Fibroblast of skin of back (primary cell): ENCODE data around the gene SLC5A7. TPM values are rescaled to one million over a fixed set of nuclear protein-coding genes. Genes with fewer than 3 reads are reported as not detected.

Experiments used
- DNase-seq: peaks from one replicate; pipeline ENCODE4 v3.0.0-alpha.2; 2013
- polyA plus RNA-seq, 2 experiments: library from polyadenylated mRNA; unstranded; fragments of 120-200 nt; gene quantifications; one replicate each; pipeline ENCODE4 v1.2.1, GENCODE V29; 2013; ENCODE audit not compliant: insufficient read length in 2 of 2

Gene SLC5A7
- not detected for polyA plus RNA-seq (2013, experiment 1 of 2; ENCODE audit: insufficient read length)
- polyA plus RNA-seq (2013, experiment 2 of 2; ENCODE audit: insufficient read length), result not detected

DNA sequence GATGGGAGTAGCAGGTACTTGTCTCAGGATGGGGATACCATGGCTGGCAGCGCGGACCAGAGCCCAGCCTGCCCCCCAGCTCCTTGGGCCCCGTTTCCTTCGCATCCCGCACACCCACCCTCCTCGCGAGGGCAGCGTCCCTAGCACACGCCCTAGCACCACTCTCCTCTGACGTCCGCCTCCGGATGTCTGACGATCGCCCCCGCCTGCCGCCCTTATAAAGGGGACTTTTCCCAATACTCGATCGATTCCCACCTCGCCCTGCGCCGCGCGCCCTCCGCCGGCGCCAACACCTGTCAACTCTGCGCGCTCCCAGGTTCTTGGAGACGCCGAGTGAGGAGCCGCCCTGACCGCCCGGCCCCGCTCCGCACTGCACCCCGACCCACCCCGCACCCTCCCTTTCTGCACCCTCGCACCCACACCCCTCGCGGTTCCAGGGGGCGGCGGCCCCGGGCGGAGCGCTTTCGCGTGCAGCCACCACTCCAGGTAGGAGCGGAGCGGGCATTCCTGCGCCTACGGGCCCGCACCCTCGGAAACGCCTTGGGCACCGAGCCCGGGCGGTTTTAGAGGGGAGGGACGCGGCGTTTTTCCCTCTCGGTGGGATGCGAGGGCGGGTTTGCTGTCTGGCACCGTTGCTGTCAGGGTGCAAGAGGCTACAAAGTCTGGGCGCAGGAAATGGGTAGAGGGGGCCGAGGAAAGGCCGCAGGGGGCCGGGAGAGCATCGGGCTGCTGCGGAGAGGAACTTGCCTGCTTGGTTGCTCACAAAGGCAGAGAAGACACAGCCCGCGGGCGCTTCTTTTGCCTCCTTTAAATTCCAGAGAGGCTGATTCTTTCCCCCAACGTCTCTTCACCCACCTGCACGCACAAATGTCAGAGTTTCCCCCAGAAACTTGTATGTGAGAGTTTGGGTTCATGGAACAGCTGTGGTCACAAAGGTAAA, at the start of gene SLC5A7:
SLC5A7 (plus strand) TSS at position 247 of the 940 bp plus-strand sequence. CDS start 1,632 bp downstream, outside the sequence.
- no peak for DNase-seq

DNA sequence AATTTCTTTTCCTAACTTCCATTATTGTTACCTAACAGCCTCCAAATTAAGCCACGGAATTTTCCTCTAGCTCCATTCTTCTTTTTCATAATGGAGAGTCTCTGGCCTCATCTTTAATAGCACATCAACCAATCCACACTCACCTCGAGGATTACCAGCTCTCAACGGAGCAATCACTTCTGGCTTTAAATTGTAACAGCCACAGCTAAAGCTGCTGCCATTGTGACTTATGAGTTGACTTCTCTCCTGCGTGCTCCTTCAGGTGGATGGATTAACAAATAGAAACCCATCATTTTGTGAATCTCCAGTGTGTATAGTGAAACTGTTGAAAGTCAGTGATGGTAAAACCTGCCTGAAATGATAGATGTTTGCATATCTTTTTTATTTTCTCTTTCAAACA, 24.9 kb upstream of the SLC5A7 start:
- no peak for DNase-seq

DNA sequence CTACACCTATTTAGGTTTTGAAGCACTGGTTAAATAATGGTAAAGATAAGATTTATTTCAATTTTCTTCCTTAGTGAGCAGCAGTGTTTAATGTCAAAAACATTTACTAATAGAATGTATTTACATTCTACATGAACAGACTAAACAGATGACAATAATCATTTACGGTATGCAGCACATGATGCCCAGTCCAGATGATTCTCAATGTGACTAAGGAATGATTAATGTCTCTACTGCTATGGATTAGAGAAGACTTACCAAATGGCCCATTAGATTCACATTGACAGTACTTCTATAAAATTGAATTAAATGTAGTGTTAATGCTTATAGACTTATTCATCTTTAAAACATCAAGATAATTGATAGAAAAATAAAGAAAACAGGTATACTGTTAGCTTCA, 22.1 kb upstream of the SLC5A7 start:
- no peak for DNase-seq

DNA sequence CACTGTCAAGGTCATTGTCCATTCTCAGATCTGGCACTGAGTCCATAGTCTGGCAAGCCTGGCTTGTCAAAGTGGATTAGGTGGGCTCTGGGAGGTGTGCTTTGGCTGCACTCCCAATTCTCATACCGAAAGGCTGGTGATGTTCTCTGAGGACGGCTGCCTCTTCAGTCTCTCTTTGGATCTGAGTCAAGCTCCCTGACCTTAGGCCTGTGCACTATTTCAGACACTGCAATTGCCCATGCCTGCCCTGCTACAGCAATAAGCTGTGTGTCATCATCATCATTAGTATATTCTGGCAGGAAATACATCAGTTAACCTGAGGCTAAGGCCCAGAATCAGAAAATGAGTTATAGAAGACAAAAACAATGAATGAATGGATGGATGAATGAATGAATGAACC, 1.6 kb upstream of the SLC5A7 start:
- no peak for DNase-seq

DNA sequence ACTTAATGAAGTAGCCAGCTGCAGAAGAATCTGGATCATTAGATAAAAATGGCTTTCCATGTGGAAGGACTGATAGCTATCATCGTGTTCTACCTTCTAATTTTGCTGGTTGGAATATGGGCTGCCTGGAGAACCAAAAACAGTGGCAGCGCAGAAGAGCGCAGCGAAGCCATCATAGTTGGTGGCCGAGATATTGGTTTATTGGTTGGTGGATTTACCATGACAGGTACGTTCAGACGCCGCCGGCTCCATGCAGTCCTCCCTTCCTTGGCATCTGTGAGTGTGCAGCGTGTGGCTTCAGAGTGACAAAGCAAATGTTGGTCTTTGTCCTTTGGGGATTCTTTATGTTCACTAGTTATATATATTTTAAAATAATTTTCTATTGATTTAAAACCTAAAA, 1.8 kb downstream of the SLC5A7 start:
- DNase-seq, result no peak

DNA sequence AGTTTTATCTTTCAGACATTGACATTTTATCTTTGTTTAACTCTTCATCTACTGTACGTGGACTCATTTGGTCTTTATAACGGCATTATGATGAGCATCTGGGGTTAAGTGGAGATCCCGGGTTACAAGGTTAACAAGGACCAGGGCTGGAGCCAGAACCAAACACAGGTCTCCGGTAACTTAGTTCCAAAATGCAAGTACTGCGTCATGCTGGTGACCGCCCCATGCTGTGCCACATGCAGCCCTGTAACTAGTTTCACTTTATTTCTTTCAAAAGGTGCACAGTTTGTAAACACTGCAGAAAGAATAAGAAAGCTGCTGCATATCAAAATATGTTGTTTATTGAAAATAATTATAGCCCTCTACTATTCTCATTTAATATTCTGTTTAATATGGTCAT, 3.1 kb downstream of the SLC5A7 start:
- DNase-seq, result no peak

DNA sequence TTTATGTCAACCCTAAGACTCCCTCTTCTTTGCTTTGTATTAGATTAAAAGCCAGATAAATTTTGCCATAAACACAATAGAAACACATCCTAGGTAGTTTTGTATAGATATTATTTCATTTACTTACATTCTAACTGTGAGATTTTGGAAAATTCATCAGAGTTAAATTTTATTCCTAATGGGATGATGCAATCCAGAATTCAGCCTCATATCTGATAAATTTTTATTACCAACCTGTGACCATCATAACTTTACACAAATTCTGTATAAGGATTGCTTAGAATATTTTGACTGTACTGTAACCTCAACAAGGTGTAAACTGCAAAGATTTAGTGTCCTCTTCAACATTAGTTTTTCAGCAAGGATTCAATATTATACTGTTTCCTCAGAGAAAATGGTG, 4.4 kb downstream of the SLC5A7 start:
- no peak for DNase-seq

DNA sequence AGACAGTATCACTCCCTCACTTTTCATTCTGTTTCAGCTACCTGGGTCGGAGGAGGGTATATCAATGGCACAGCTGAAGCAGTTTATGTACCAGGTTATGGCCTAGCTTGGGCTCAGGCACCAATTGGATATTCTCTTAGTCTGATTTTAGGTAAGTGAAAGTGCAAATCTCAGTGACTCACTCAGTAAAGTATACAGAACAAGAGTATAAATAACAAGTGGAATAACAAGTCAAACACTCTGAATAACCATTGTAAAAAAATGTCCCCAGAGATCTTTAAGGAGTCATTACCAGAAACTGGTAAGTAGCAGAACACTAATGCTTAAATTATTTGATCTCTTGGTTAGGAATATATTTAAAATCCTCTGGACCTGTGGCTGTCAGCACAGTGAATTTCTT, 5.7 kb downstream of the SLC5A7 start:
- DNase-seq, result peak; percentile 41

DNA sequence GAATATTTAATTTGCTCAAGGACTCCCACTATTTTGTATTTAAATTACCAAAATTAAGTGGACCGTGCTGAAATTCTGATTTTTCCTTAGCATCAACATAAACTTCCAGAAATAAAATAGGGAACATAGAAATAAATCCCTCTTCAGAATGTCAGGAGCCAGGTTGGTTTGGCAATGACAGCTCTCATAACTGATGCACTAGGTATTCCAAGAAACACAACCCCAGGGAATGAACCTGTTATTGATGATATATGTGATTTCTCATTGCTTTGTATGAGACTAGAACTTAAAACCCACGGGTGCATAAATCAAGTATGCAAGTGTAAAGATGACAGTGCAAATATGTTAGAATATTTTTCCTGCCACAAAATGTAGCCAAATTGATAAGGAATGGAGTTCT, 12.8 kb downstream of the SLC5A7 start:
- no peak for DNase-seq

DNA sequence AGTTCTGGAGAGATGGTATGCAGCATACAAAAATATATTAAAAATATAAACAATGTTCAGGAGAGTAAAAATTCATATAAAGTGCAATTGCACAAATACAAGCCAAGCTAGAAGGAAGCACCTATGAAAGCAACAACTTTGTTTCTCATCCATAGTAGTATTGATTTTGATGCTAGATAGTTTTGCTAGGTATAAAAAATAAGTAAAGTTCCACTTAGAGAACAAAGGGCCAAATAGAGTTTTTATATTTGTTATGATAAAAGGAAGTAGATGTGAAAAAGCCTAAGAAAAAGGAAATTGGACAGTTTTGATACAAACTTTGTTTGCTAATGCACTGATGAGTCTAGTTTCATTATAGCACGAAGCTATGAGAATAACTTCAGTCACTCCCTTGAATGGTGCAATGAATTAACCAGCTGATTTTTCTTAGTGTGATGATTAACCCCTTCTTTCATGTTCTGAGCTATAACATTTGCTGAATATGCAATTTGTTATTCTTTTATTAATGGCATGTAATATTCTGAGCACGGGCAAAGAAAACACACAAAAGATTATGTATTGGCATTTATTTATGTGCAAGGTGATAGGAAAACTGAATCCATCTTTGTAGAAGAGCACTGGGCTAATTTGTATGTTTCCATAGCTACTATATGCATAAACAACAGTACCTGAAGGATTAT, 24.7 kb downstream of the SLC5A7 start:
- no peak for DNase-seq

DNA sequence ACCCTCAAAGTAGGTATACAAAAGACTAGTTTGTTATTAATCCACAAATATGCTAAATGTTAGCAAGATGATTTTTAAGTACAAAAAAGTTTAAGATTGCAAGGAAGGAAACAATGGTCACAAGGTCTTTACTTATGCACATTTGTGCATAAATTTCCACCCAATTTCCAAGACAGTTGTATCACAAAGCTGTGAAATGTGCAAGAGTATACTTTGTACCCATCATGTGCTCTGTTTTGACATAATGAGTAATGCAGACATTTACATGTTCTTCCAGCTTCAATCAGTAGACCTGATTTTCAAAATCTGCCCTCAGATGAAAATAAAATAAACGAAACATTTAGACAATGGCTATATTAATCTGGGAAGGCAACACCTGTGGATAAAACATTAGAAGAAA, 27.0 kb downstream of the SLC5A7 start:
- DNase-seq, result no peak

DNA sequence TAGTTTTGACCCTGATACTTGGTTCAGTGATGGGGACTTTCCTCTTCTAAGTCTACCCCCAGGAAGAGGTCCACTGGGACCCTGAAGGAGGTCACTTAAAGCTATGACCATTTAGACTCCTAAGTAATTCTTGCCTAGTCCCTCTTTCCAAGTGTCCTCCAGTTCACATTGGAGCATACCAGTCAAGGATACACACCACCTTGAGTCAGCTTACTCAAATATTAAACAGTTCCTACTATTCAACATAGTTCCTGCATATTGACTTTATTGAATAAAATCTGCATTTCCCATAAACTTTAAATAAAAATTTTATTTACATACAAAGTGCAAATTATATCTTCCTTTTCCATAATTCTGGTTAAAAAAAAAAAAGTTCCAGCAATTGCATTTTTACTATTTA, 36.3 kb downstream of the SLC5A7 start:
- DNase-seq, result no peak

DNA sequence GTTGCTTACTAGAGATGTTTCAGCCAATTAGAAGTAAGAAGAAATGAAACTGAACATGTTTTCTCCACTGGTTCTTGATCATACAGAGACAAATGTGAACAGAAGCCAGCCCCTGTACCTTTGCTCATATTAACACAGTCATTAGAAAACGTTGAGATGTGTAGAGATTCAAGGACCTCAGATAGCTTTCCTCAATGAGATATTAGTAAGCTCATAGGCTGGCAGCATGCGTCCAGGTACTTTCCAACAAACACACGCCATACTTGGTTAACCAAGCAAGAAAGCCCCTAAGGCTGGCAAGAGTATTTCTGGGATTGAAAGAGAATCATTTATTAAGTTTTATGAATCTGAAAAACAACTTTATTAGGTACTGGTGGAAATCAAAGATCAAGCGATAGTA, 37.5 kb downstream of the SLC5A7 start:
- DNase-seq, result no peak

DNA sequence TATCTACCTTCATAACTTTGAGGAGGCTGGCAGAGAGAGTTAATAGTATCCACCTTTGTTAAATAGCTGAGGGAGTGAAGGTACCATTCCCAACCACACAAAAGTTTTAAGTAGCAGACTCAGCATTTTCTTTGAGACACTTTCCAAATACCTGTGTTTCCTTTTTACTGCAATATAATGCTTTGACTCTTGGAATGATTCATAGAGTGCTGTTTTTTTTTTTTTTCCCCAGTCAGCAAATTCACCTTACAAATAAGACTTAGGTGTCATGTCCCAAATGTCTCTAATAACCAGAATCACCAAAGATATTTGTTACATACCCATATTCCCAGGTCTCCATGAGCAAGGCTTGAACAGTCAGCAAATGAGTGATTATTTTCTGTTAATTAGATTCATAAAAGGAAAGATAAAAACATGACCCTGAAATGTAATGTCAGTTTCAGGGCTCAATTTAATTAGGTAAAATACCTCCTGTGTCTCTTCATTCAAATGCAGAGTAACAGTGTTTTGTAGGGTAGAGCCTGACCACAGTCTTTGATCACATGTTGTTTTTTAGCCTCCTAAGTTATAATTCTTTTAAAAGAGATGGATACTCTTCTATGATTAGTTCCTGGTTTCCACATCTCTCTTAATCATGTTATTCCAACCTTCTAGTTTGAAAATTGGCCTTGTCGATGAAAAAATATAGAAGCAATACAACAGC, 39.9 kb downstream of the SLC5A7 start:
- DNase-seq, result no peak

DNA sequence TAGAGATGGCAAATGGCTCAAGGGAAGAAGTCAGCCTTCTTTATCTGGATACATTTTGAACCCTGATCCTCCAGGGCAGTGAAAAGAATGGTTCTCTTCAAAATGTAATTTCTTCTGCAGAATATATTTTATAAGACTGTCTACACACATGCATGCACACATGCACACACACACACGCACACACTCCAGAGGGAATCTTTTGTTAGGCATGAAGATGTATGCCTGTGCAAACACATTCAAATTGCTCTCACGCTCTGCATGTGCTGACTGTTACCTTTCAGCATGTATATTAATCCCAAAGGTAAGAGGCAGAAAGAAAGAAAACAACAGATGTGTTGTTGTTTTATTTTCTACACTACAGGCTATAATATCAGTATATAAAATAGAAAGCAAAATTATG, 43.2 kb downstream of the SLC5A7 start:
- no peak for DNase-seq

DNA sequence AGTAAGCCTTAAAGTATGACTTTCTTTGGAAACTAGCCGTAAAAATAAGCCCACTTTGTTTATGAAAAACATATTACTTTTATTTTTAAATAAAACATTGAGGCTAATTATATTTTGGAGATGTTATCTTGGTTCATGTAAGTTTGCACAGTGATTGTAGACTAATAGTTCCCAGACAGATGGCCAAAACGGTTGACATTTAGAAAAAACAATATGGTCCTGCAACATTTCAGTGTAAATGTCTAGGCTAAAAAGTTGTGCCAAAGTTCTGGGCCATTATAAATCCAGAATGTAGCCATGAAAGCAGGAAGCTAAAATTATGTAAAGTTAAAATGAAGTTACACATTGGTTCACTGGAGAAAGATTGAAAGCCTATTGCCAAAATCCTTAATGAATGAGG, 43.6 kb downstream of the SLC5A7 start:
- DNase-seq, result no peak

DNA sequence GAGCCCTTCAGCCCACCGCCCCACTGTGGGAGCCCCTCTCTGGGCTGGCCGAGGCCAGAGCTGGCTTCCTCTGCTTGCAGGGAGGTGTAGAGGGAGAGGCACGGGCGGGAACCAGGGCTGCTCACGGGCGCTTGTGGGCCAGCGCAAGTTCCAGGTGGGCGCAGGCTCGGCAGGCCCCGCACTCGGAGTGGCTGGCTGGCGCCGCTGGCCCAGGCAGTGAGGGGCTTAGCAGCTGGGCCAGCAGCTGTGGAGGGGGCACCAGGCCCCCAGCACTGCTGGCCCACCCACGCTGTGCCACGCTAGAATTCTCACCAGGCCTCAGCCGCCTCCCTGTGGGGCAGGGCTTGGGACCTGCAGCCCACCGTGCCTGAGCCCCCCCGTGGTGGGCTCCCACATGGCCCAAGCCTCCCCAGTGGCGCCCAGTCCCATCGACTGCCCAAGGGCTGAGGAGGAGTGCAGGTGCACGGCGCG, 45.2 kb downstream of the SLC5A7 start:
- no peak for DNase-seq

DNA sequence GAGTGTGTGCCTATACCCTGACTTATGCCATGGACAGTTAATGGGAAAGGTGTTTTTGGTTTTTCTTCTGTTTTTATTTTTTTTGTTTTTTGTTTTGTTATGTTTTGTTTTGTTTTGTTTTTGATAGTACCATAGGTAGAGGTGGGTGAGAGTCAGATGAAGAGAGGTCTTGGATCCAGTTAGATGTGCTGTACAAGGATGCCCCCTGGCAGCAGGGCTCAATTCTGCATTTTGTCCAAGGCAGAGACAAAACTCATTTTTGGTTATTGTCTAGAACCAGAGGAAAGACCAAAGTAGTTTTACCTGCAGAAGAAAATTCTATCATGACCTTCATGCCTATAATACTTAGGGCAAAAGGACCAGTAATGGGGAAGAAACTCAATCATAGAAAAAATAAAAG, 48.5 kb downstream of the SLC5A7 start:
- no peak for DNase-seq

DNA sequence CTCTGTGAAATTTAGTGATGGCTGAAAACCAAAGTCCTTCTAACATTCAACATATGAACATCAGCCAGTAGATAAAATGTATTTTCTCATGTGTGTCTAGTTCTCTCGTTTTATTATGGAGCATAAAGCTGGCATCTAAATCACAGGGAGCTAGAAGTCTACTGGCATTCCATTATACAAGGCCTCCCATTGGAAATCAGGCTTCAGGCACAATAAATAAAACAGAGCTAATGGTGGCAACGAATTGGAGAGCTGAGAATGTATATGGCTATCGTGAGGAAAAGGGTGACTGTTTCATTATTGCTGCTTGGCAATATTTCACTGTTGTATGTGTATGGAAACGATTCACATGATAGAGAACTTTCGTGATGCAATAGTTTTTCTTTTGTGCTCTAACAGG, 62.4 kb downstream of the SLC5A7 start:
- no peak for DNase-seq

DNA sequence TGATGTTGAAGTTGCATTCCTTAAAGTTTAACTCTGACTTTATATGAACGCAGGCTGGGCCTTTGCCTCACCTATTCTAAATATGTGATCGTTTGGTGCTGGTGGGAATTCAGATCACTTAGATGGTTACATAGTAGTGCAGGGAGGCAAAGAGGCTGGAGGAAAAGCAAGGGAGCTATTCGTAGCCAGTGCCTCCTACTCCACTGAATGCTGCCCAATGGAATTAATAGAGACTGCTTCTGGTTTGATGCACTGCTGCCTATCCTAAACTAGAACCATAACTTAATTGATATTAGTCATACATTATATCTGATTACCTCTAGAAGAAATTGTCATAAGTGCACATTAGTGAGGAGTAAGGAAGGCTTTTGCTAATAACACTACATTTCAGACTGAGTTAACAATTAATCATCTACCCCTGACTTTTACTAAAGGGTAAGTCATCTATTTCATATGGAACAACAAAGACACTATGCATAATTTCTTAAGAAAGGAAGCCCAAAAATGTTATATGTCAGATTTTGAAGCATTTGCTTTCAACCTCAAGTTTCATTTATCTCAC, 72.3 kb downstream of the SLC5A7 start:
- DNase-seq, result no peak

DNA sequence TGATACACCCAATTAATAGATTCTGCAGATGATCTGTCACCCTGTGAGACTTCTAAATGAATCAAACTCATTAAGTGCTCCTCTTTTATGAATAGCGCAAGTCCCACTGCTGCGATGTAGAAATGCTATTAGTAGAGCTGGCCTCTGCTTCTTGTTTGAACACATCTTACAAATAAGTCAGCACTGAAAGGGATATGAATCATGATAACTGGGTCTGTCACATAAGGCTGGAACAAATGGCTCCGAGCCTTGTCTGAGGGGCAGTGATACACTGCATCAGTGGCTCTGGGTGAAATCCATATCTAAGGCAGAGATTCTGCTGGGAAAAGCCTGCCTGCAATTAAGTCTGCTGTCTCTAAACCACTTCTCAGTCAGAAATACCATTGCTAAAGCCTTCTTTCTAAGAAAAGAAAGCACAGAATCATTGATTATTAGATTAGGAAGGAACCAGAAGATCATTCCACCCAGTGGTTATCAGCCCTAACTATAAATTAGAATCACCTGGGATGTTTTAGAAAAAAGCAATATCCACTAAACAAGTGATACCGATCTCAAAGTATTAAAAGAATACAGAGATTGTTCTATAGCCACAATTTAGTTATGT, 75.2 kb downstream of the SLC5A7 start:
- DNase-seq, result no peak
